Rectal smooth muscle tissue (tissue), 1 donor: ENCODE measurements around the gene EVX1.

Experiments used
- H3K27ac ChIP-seq: one replicate; pipeline ENCODE4 v1.7.0; 2013; ENCODE audit warnings: low read depth, low read length, inconsistent platforms
- H3K27me3 ChIP-seq: one replicate; pipeline ENCODE4 v1.7.0; 2013; ENCODE audit warnings: low read length; ENCODE audit not compliant: control insufficient read depth, insufficient read depth
- H3K36me3 ChIP-seq: one replicate; pipeline ENCODE4 v1.7.0; 2013; ENCODE audit warnings: low read length; ENCODE audit not compliant: control insufficient read depth, insufficient read depth
- H3K4me1 ChIP-seq: one replicate; pipeline ENCODE4 v1.7.0; 2013; ENCODE audit warnings: low read length; ENCODE audit not compliant: control insufficient read depth, insufficient read depth
- H3K4me3 ChIP-seq: one replicate; pipeline ENCODE4 v1.7.0; 2013; ENCODE audit warnings: low read length
- H3K9ac ChIP-seq: one replicate; pipeline ENCODE4 v1.7.0; 2013; ENCODE audit warnings: low read length

EVX1 gene

DNA sequence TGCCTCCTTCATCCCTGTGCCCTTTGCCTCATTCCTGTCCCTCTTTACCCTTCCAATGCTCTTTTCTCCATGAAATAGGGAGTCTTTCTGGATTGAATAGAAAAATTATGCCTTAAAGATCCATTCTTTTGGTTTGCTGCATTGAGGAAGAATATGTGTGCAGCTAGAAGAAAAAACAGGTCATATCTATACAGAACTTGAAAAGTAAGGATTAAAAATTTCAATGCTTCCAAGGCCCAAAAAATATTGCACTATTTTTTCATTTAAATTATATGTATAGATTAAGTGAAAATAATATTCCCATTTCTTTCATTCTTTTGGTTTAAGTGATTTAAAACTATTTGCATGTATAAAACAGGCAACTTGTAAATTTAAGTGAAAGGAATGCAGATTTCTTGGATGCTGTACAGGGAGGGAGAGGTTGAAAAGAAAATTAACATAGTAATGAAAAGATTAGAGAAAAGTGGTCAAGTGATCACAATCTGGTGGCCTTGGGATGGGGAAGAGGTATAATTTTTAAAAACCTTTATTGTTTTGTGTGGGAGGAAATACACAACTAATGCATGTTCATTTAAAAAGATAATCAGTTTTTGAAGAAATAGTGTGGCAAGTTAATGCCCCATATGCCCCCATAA lies 18.5 kb upstream of the EVX1 start:
- no peak overlapping the region for H3K4me3 ChIP-seq
- H3K9ac ChIP-seq, result no peak overlapping the region
- no peaks in the 10 kb centered on the region for H3K4me1 ChIP-seq
- no peaks in the 10 kb centered on the region for H3K36me3 ChIP-seq
- no peak overlapping the region for H3K27ac ChIP-seq
- peaks cover 19% of the 10 kb centered on the region for H3K27me3 ChIP-seq

DNA sequence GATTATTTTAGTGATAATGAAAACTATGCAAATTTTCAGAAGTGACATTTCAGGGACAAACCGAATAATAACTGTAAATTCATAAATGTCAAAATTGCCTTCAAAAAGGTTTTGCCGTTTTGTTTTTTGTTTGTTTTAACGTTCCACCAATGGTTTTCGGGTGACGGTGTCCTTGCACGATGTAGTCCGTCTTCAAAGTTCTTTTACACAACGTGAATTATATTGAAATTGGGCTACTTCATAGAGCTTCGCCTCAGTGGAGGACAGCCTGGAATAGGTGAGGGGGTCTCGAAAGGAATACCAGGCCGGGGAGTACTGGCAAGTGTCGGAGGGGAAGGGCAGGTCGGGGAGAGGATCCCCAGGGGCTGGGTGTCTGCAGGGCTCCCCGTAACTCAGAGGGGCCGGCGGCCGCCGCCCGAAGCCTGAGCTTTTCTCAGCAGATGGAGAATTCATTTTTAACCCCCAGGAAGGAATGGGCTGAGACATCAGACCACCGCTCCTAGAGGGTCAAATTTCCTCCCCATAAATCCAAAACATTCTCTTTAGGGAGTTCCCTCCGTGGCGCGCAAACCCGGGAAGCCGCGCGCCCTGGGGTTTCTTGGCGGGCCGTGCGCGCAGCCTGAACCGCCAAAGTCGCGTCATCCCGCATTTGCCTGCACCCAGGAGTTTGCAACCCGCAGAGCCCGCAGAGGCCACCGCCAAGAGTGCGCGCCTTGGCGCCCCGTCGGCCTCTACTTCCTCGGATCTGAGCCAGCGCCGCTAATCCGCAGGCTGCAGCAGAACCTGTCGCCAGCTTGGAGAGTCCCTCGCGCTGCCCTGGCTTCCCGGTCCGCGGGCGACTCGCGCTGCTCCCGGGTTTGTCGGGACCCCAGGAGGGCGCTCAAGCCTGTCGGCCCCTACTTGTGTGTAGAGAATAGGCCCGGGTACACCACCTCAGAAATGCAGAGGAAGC lies 17.3 kb upstream of the EVX1 start:
- H3K27me3 ChIP-seq, result peaks cover 14% of the 10 kb centered on the region
- H3K9ac ChIP-seq, result no peak overlapping the region
- H3K4me3 ChIP-seq, result peak overlapping the region; percentile 11
- no peak overlapping the region for H3K27ac ChIP-seq
- H3K4me1 ChIP-seq, result no peaks in the 10 kb centered on the region
- no peaks in the 10 kb centered on the region for H3K36me3 ChIP-seq

GRCh38 chr7:27229448-27229847 lies 13.2 kb upstream of the EVX1 start:
- no peaks in the 10 kb centered on the region for H3K36me3 ChIP-seq
- no peaks in the 10 kb centered on the region for H3K4me1 ChIP-seq
- no peak overlapping the region for H3K4me3 ChIP-seq
- no peak overlapping the region for H3K27ac ChIP-seq
- peaks cover 14% of the 10 kb centered on the region for H3K27me3 ChIP-seq
- H3K9ac ChIP-seq, result no peak overlapping the region

GRCh38 chr7:27235387-27236311 lies 7.0 kb upstream of the EVX1 start:
- peaks cover 35% of the 10 kb centered on the region for H3K27me3 ChIP-seq
- H3K9ac ChIP-seq, result no peak overlapping the region
- H3K4me1 ChIP-seq, result no peaks in the 10 kb centered on the region
- no peaks in the 10 kb centered on the region for H3K36me3 ChIP-seq
- no peak overlapping the region for H3K27ac ChIP-seq
- H3K4me3 ChIP-seq, result peak overlapping the region; percentile 71

DNA sequence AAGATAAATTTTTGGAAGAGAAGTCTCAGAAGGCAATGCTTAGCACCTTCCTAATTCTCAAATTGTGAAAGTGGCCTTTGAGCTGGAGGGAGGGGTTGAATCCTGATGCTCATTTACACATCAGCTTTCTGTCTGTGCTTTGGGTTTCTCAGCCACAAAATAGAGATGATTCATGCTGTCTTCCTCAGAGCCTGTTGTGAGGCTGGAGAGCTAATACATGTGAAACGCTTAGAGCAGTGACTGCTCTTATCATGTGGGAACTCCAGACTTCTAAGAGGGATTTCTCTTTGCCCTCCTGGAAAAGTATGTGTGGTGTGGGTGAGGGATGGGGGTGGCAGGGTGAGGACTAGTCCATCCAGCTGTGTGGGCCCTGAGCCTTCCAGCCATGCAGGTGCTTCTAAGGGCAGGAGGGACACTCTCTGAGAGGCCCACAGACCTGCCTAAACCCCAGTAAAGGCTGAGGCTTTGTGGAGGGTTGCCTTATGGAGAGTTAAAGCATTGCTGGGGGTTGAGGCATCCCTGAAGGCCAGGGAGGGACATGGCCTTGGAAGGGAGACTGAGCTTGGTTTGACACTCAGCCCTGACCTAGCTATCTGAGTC lies 4.8 kb upstream of the EVX1 start:
- Histone ChIP-seq H3K27me3 (peaks cover 52% of the 10 kb centered on the region), H3K4me1 (no peaks in the 10 kb centered on the region), H3K9ac (no peak overlapping the region), H3K4me3 (no peak overlapping the region), H3K27ac (no peak overlapping the region), H3K36me3 (no peaks in the 10 kb centered on the region)

GRCh38 chr7:27238979-27239386 lies 3.6 kb upstream of the EVX1 start:
- Histone ChIP-seq H3K36me3 (no peaks in the 10 kb centered on the region), H3K27me3 (peaks cover 61% of the 10 kb centered on the region), H3K9ac (no peak overlapping the region), H3K4me3 (no peak overlapping the region), H3K4me1 (no peaks in the 10 kb centered on the region), H3K27ac (no peak overlapping the region)

DNA sequence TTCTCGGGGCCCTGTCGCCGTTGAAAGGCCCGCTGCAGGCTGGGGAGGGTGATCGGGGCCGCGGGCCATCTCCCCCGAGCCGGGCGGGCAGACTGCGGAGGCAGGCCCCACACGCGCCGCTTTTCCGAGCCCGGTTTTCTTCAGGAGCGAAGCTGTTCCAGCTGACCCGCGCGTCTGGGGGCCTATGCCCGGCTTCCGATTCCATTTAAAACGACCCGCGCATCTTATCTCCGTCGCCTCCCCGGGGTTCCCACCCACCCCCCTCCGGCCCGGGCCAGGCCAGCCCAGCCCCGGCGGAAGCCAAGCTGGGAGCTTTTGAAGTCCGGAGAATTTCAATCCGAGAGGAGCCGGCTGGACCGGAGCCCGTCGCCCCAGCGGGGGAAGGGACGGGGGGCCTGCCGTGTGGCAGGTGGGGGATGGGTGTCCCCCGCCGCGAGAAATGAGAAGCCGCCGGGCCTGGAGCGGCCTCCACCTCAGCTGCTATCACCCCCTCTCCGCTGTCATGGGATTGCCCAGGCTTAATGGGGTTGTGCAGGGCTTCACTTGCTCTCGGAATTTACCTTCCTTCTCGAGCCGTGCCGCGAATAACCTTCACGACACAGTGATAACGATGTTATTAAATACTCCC lies 3.1 kb upstream of the EVX1 start:
- Histone ChIP-seq H3K36me3 (no peaks in the 10 kb centered on the region), H3K27ac (no peak overlapping the region), H3K27me3 (peaks cover 66% of the 10 kb centered on the region), H3K4me3 (no peak overlapping the region), H3K9ac (no peak overlapping the region), H3K4me1 (no peaks in the 10 kb centered on the region)

DNA sequence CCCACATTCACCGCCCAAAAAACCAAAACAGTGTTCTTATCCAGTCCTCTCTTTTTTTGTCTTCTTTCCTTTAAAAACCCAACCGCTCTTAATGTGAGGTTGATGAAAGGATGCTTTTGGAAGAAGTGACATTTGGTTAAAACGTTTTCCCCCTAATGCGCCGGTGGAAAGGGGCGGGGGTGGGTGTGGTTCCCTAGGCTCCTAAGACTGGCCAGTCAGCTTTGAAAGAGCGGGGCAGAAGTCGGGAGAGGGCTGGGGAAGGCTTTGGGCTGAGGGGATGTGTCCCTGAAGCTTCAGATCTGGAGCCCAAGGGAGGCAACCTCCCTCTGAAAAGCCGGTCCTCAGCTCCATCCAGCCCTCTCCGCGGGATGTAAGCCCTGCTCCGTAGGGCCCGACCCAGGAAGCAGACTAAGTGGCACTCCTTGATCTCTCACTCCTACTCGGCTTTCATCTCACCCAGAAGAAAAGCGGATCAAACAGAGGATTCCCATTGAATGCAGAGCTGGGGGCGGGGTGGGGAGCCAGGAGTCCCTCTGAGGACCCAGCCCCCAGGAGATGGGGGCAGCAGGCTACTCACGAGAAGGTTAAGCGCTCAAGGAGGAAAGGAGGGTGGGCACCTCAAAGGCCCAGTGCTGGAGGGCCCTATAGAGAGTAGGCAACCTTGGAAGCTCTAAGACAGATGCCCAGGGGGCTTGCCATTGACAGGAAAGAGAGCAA lies 2.4 kb upstream of the EVX1 start:
- H3K4me1 ChIP-seq, result peaks cover 1% of the 10 kb centered on the region

DNA sequence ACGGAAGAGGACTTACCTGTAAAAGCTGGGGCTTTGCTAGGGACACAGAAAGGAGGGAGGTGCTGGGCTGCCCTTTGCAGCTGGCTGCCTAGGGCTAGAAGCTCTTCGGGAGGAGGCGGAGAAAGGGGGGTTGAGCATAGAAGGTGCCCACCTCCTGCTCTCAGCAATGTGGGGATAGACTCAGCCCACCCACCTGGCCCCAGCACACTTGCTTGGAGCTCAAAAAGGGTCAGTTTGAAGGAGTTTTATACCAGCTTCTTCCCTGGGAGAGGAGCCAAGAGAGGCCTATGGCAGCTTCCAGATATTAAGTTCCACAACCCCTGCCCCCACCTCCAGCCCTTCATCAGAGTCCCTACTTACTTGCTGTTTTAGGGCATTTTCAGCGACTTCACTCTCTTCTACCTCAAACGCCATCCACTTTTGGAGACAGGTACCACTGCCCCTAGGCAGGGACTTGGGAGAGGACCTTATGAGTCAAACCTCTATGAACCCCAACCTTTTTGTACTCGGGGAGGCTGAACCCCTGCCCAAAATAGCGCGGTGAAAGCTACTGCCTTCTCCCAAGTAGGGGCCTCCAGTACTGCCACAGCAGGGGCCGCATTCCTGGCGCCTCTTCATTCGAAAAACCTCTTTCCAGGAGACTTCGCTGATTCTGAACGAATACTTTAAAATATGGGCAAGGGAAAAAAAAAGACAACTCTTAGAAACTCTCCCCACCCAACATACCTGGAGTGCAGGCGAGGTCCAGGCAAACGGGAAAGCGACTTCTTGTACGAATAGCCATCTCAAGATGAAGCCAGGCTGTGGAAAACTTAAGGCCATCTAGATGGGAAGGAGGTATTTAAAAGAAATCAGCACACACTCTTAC lies 1.2 kb upstream of the EVX1 start:
- no peak overlapping the region for H3K9ac ChIP-seq
- H3K36me3 ChIP-seq, result no peaks in the 10 kb centered on the region
- peaks cover 74% of the 10 kb centered on the region for H3K27me3 ChIP-seq
- peaks cover 3% of the 10 kb centered on the region for H3K4me1 ChIP-seq
- H3K27ac ChIP-seq, result no peak overlapping the region
- H3K4me3 ChIP-seq, result no peak overlapping the region

More for the DNA sequence above, 2.4 kb upstream of the EVX1 start:
- peaks cover 73% of the 10 kb centered on the region for H3K27me3 ChIP-seq
- no peaks in the 10 kb centered on the region for H3K36me3 ChIP-seq
- H3K27ac ChIP-seq, result no peak overlapping the region
- H3K9ac ChIP-seq, result no peak overlapping the region
- H3K4me3 ChIP-seq, result no peak overlapping the region

GRCh38 chr7:27242154-27242553 lies 448 bp upstream of the EVX1 start:
- peaks cover 3% of the 10 kb centered on the region for H3K4me1 ChIP-seq
- H3K27me3 ChIP-seq, result peaks cover 79% of the 10 kb centered on the region
- no peaks in the 10 kb centered on the region for H3K36me3 ChIP-seq
- peak overlapping the region; percentile 3 for H3K4me3 ChIP-seq
- no peak overlapping the region for H3K27ac ChIP-seq
- no peak overlapping the region for H3K9ac ChIP-seq
